ES-I3 (cell line): Measurements from ENCODE around the gene AP2M1.
A peak's percentile ranks its signal among the peaks of the same experiment; 100 is the strongest.

Experiments
- H3K36me3 ChIP-seq: 2 replicates; pipeline ENCODE4 v1.6.1; 2013; ENCODE audit warnings: mild to moderate bottlenecking, low read length, control low read depth, moderate library complexity; ENCODE audit not compliant: insufficient read depth
- H3K4me1 ChIP-seq: 2 replicates; pipeline ENCODE4 v1.6.1; 2013; ENCODE audit warnings: mild to moderate bottlenecking, control low read depth, low read length; ENCODE audit not compliant: insufficient read depth
- H3K9ac ChIP-seq: 2 replicates; pipeline ENCODE4 v1.6.1; 2013; ENCODE audit warnings: low read depth, mild to moderate bottlenecking, low read length, moderate library complexity
- H3K9me3 ChIP-seq: 2 replicates; pipeline ENCODE4 v1.6.1; 2013; ENCODE audit warnings: mild to moderate bottlenecking, low read length, moderate library complexity; ENCODE audit not compliant: control insufficient read depth, insufficient read depth

Gene AP2M1

GRCh38 chr3:184203526-184203925 lies 28.9 kb downstream of the AP2M1 start:
- Histone ChIP-seq H3K36me3 (no peaks in the 10 kb centered on the region), H3K9ac (no peak overlapping the region), H3K9me3 (no peaks in the 10 kb centered on the region), H3K4me1 (no peaks in the 10 kb centered on the region)

DNA sequence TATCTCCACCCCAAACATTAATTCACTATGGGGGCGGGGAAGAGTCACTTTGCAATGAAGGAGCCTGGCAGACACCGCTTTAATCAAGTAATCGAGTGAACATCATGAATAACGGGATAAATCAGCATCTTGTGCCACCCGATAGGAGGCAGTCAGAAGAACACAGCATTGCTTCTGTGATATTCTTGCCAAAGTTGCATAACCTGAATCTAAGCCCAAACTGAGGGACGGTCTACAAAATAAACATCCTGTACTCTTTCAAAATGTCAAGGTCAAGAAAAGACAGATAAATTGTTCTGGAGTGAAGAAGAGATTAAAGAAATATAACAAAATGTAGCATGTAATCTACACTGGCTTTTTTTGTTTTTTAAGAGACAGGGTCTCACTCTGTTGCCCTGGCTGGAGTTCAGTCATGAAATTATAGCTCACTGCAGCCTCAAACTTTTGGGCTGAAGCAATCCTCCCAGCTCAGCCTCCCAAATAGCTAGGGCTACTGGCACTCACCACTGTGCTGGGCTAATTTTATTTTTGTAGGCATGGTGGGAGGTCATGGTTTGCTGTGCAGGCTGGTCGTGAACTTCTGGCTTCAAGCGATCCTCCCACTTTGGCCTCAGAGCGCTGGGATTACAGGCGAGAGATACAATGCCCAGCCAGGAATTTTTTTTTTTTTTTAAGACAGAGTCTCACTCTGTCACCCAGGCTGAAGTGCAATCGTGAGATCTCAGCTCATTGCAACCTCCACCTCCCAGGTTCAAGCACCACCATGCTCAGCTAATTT lies 34.7 kb downstream of the AP2M1 start:
- Histone ChIP-seq H3K9ac (no peak overlapping the region), H3K36me3 (no peaks in the 10 kb centered on the region), H3K9me3 (no peaks in the 10 kb centered on the region), H3K4me1 (no peaks in the 10 kb centered on the region)

DNA sequence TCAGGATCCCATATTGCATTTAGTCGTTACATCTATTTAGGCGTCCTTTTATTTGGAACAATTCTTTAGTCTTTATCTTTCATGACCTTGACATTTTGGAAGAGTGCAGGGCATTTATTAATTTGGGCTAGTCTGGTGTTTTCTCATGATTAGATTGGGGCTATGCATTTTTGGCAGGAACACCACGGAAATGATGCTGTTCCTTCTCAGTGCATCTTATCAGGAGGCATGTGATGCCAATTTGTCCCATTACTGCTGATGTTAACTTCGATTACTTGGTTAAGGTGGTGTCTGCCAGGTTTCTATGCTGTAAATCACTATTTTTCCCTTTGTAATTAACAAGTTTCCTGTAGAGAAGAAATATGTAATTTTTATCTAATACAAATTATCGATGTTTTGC lies 36.6 kb downstream of the AP2M1 start:
- Histone ChIP-seq H3K9ac (no peak overlapping the region), H3K36me3 (no peaks in the 10 kb centered on the region), H3K9me3 (no peaks in the 10 kb centered on the region), H3K4me1 (no peaks in the 10 kb centered on the region)

- Histone ChIP-seq H3K9me3 (no peaks in the 10 kb centered on the region), H3K9ac (no peak overlapping the region), H3K4me1 (no peaks in the 10 kb centered on the region), H3K36me3 (no peaks in the 10 kb centered on the region)
These were observed 37.1 kb downstream of the AP2M1 start for GRCh38 chr3:184211718-184212117.

DNA sequence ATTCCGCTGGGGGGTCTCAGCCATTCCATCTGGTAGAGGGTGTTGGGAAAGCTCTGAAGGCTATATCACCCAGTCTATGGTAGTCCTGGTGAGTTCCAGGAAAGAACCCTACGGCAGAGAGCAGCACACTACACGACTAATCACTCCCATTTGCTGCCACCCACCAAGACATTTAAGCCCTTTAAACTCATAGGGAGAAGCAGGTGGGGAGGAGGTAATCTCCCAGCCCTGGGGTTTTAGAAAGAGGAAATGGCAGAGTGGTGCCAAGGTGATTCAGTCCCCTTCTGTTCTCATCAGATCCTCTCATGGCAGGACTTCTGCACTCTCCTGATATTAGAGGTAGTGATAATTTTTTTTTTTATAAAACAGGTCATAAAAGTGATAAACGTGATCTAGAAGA lies 44.2 kb downstream of the AP2M1 start:
- H3K36me3 ChIP-seq: no peaks in the 10 kb centered on the region

GRCh38 chr3:184222521-184222920 lies 47.9 kb downstream of the AP2M1 start:
- no peaks in the 10 kb centered on the region for H3K9me3 ChIP-seq
- no peaks in the 10 kb centered on the region for H3K36me3 ChIP-seq
- H3K9ac ChIP-seq: no peak overlapping the region
- H3K4me1 ChIP-seq: no peaks in the 10 kb centered on the region

More for the DNA sequence above, 44.2 kb downstream of the AP2M1 start:
- Histone ChIP-seq H3K4me1 (no peaks in the 10 kb centered on the region), H3K9ac (no peak overlapping the region), H3K9me3 (no peaks in the 10 kb centered on the region)

DNA sequence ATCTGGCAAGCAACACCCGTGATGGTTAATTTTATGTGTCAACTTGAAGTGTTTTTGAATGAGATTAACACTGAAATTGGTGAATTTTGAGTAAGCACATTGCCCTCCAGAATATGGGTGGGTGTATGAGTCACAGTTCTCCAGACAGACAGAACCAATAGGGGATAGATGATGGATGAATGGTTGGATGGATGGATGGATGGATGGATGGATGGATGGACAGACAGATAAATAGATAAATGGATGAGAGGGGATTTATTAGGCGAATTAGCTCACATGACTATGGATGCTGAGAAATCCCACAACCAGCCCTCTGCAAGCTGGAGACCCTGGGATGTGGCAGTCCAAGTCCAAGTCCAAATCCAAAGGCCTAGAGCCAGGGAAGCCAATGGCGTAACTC lies 49.3 kb downstream of the AP2M1 start:
- Histone ChIP-seq H3K9me3 (no peaks in the 10 kb centered on the region), H3K4me1 (no peaks in the 10 kb centered on the region), H3K9ac (no peak overlapping the region), H3K36me3 (no peaks in the 10 kb centered on the region)

GRCh38 chr3:184227481-184227935 lies 52.9 kb downstream of the AP2M1 start:
- no peak overlapping the region for H3K9ac ChIP-seq
- no peaks in the 10 kb centered on the region for H3K4me1 ChIP-seq
- no peaks in the 10 kb centered on the region for H3K9me3 ChIP-seq
- no peaks in the 10 kb centered on the region for H3K36me3 ChIP-seq

DNA sequence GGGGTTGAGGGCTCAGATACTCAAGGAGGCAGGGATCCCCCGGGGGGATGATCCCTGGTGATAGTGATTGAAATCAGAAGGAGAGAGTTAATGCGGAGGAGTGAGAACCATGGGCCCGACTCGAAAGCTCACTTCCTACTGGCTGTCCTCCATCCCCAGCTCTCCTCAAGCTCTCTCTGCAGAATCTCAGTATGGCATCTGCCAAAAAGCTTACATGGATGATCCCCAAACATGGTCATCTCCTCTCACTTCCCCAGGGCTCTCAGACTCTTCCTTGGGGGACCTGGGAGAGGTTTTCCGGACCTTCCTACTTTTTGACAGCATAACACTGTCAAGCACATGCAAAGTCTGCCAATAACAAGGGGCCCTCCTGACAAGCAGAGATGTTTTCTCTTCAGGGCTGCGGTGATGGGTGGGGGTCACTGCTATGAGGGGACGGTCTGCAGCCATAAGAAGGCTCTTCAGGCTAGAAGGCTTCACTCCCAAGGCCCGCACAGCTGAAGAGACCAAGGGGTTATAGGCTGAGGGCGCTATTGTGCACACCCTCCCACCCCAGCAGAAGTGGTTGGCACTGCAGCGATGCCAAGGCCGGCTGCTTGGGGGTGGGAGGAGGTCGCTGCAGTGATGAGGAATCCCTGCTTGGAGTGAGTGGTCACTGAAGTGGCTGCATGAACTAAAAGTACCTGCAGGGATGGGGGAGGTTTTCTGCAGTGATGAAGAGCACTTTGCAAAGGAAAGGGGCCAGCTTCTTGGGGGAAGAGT lies 53.9 kb downstream of the AP2M1 start:
- Histone ChIP-seq H3K36me3 (no peaks in the 10 kb centered on the region), H3K4me1 (no peaks in the 10 kb centered on the region), H3K9ac (peak overlapping the region; percentile 50; the same call in 1 of the 2 replicates), H3K9me3 (no peaks in the 10 kb centered on the region)

GRCh38 chr3:184229394-184230080 lies 54.9 kb downstream of the AP2M1 start, which contains the start of gene VWA5B2:
TSS of gene VWA5B2 (plus strand) at chr3:184229585. CDS start at chr3:184230529, 944 bp downstream.
- Histone ChIP-seq H3K9ac (peak within 1 kb of the TSS; percentile 50; the same call in 1 of the 2 replicates), H3K36me3 (no peaks in the 10 kb centered on the region), H3K4me1 (no peaks in the 10 kb centered on the region), H3K9me3 (no peaks in the 10 kb centered on the region)

GRCh38 chr3:184230081-184230602 lies 55.5 kb downstream of the AP2M1 start:
- Histone ChIP-seq H3K4me1 (no peaks in the 10 kb centered on the region), H3K9me3 (no peaks in the 10 kb centered on the region), H3K9ac (peak overlapping the region; percentile 50; the same call in 1 of the 2 replicates), H3K36me3 (no peaks in the 10 kb centered on the region)

DNA sequence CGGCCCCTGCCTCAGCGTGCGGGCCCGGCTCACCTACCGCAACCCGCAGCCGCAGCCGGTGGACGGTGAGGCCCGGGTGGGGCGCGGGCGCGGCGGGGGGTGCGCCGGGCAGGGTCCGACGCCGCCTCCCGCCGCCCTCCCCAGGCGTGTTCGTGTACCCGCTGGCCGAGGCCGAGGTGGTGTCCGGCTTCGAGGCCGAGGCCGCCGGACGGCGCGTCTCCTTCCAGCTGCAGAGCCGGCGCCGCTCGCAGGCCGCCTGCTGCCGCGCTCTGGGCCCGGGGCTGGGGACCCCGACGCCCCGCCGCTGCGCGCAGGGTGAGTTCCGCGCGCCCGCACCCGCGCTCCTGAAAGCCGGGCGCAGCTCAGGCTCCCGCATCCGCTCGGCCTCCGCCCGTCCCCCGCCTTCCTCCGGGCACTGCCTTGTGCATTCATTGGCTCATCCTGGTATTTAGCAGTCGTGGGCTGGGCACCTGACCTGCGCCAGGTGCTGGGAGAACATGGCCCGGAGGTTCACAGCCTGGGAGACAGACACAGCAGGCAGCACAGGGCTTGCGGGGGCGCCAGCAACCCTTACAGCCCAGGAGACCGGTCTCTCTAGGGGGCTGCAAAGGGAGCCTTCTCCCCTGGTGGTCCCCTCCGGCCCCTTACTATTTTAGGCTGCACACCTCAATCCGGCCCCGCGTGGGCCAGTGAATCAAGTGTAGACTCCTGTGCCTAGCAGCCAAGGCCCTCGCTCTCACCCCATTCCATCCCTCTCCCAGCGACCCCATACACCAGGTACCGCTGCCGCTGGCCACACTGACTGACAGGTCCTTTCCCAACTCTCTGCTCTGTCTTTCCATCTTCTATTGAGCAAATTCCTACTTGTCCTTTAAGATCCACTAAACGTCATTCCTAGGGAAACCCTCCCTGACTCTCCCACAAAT lies 56.2 kb downstream of the AP2M1 start:
- Histone ChIP-seq H3K9me3 (no peaks in the 10 kb centered on the region), H3K4me1 (no peaks in the 10 kb centered on the region), H3K36me3 (no peaks in the 10 kb centered on the region), H3K9ac (peak overlapping the region; percentile 50; the same call in 1 of the 2 replicates)

GRCh38 chr3:184231671-184232070 lies 57.0 kb downstream of the AP2M1 start:
- no peaks in the 10 kb centered on the region for H3K4me1 ChIP-seq
- H3K36me3 ChIP-seq: no peaks in the 10 kb centered on the region
- H3K9me3 ChIP-seq: no peaks in the 10 kb centered on the region
- H3K9ac ChIP-seq: no peak overlapping the region
